Measurements from ENCODE around the gene SH2D1B.
A peak's percentile ranks its signal among the peaks of the same experiment; 100 is the strongest.

SH2D1B gene

GRCh38 chr1:162397943-162398560 lies 13.9 kb downstream of the SH2D1B start:
- no peak for DNase-seq

GRCh38 chr1:162397039-162397448 lies 14.9 kb downstream of the SH2D1B start:
- DNase-seq: no peak

GRCh38 chr1:162396201-162396906 lies 15.6 kb downstream of the SH2D1B start:
- no peak for DNase-seq

- peak; percentile 11 for DNase-seq
Observed at GRCh38 chr1:162391790-162392563, 20.0 kb downstream of the SH2D1B start.

- no peak for DNase-seq
Observed at GRCh38 chr1:162390396-162391185, 21.3 kb downstream of the SH2D1B start.

GRCh38 chr1:162389971-162390370 lies 22.0 kb downstream of the SH2D1B start:
- no peak for DNase-seq

- DNase-seq: peak; percentile 79
Observed at GRCh38 chr1:162389021-162389818, 22.7 kb downstream of the SH2D1B start.

- DNase-seq: no peak
Observed at GRCh38 chr1:162388615-162389014, 23.3 kb downstream of the SH2D1B start.

GRCh38 chr1:162388083-162388594 lies 23.8 kb downstream of the SH2D1B start:
- no peak for DNase-seq

GRCh38 chr1:162387226-162388082 lies 24.5 kb downstream of the SH2D1B start:
- no peak for DNase-seq

GRCh38 chr1:162386292-162387225 lies 25.4 kb downstream of the SH2D1B start:
- no peak for DNase-seq

GRCh38 chr1:162385702-162386101 lies 26.2 kb downstream of the SH2D1B start:
- DNase-seq: no peak

- DNase-seq: no peak
Observed at GRCh38 chr1:162385280-162385623, 26.7 kb downstream of the SH2D1B start.

- no peak for DNase-seq
Observed at GRCh38 chr1:162384601-162385279, 27.2 kb downstream of the SH2D1B start.

- no peak for DNase-seq
Observed at GRCh38 chr1:162384116-162384515, 27.8 kb downstream of the SH2D1B start.

- DNase-seq: no peak
Observed at GRCh38 chr1:162383516-162383915, 28.4 kb downstream of the SH2D1B start.

- no peak for DNase-seq
Observed at GRCh38 chr1:162383091-162383490, 28.8 kb downstream of the SH2D1B start.

GRCh38 chr1:162381941-162382750 lies 29.8 kb downstream of the SH2D1B start:
- no peak for DNase-seq
